ENCODE measurements around the gene TPRX1.
"Not testable (repeated sequence)": the region's sequence is repeated elsewhere in the genome, so short reads cannot be mapped to it uniquely, and the experiment has no call there.

TPRX1 gene

GRCh38 chr19:47765523-47766358, 38.6 kb downstream of the TPRX1 start:
- FAIRE-seq, result no peak

GRCh38 chr19:47764705-47765104, 39.6 kb downstream of the TPRX1 start:
- FAIRE-seq, result not testable (repeated sequence)

GRCh38 chr19:47762615-47763308, 41.6 kb downstream of the TPRX1 start:
- no peak for FAIRE-seq

- FAIRE-seq, result no peak
Measured at GRCh38 chr19:47762151-47762550, 42.2 kb downstream of the TPRX1 start.

GRCh38 chr19:47761566-47761965, 42.8 kb downstream of the TPRX1 start:
- FAIRE-seq, result no peak

- no peak for FAIRE-seq
Measured at GRCh38 chr19:47760632-47760999, 43.7 kb downstream of the TPRX1 start.

GRCh38 chr19:47758443-47758804, 45.9 kb downstream of the TPRX1 start:
- FAIRE-seq, result no peak

- no peak for FAIRE-seq
Measured at GRCh38 chr19:47757617-47758442, 46.5 kb downstream of the TPRX1 start.

GRCh38 chr19:47756953-47757608, 47.3 kb downstream of the TPRX1 start:
- FAIRE-seq, result no peak

GRCh38 chr19:47756627-47756929, 47.8 kb downstream of the TPRX1 start:
- FAIRE-seq, result no peak

GRCh38 chr19:47755762-47756626, 48.4 kb downstream of the TPRX1 start:
- FAIRE-seq, result no peak

- no peak for FAIRE-seq
Measured at GRCh38 chr19:47755065-47755761, 49.1 kb downstream of the TPRX1 start.

- FAIRE-seq, result no peak
Measured at GRCh38 chr19:47754206-47755064, 49.9 kb downstream of the TPRX1 start.

GRCh38 chr19:47752440-47753211, 51.7 kb downstream of the TPRX1 start:
- FAIRE-seq, result no peak

All from TTC549 (cell line).